Measurements from ENCODE around the gene LMF1.

DNA sequence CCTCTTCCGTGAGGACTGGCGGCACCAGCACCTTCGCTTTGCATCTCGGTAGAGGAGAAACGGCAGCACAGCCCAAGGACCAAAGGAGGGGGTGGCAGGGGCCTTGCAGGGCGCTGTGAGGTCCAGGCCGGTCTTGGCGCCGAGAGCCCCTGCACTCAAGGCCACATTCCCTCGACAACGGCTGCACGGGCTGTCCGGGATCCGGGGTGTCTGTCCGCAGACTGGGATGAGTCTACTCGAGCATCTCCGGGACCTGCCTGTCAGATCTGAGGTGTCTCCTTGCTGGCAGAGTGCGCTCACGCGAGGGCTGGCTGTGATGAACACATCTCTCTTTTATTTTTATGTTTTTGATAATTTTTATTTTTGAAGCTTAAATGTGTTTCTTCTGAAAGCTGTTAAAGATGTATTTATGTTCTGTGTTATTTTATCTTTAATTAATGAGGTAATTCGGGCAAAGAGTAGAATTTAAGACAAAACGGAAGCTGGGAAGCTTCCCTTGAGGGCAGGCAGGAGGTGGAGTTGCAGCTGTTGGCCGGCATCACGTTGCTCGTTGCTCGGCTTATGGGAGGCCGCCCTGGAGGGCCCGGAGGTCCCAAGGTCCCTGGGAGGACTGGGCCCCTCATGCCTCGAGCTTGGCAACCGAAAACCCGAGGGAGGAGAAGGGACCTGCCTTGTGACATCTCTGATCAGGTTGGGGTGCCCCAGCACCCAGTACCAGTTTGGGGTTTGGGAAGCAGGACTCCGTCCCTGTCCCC, 15.0 kb upstream of the LMF1 start:
- TF ChIP-seq, protein P1, sequence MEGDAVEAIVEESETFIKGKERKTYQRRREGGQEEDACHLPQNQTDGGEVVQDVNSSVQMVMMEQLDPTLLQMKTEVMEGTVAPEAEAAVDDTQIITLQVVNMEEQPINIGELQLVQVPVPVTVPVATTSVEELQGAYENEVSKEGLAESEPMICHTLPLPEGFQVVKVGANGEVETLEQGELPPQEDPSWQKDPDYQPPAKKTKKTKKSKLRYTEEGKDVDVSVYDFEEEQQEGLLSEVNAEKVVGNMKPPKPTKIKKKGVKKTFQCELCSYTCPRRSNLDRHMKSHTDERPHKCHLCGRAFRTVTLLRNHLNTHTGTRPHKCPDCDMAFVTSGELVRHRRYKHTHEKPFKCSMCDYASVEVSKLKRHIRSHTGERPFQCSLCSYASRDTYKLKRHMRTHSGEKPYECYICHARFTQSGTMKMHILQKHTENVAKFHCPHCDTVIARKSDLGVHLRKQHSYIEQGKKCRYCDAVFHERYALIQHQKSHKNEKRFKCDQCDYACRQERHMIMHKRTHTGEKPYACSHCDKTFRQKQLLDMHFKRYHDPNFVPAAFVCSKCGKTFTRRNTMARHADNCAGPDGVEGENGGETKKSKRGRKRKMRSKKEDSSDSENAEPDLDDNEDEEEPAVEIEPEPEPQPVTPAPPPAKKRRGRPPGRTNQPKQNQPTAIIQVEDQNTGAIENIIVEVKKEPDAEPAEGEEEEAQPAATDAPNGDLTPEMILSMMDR (IDR thresholded peaks at IDR 0.05 in 2 of 3, conservative IDR thresholded peaks at IDR 0.05 in 1 of 3; ENCODE audit: borderline replicate concordance in 1 of 3, insufficient read depth in 1 of 3, low read depth in 2 of 3, low read length in 2 of 3) = no peak
- no peak for TF ChIP-seq EZH2phosphoT487 (IDR thresholded peaks at IDR 0.05; ENCODE audit: borderline replicate concordance)
- TF ChIP-seq POLR2AphosphoS5 (IDR thresholded peaks at IDR 0.05; ENCODE audit: low read depth, low read length) = no peak
- no peak for TF ChIP-seq EZH2 (IDR thresholded peaks at IDR 0.05)

Data from HCT116 (cell line).